K562 (cell line): ENCODE results near the gene RNF214. TPM values are rescaled to one million over a fixed set of nuclear protein-coding genes. Genes with fewer than 3 reads are reported as not detected.

Experiments
- ATAC-seq: fragments of 200-7000 bp; cut with Tn5 transposase; 3 replicates; pipeline ENCODE4 v1.9.1; 2020; ENCODE audit warnings: moderate library complexity
- BruUV-seq: library from RNA; stranded (reverse); fragments of 400-500 nt; replicated peaks from 2 replicates; lab custom pipeline; 2021; lab: Mats Ljungman, UMichigan
- CTCF ChIA-PET: fragments of 300-600 bp; formaldehyde crosslinking; extraction: SDS; loops from one replicate; lab custom pipeline; 2021; ENCODE audit warnings: low intra/inter-chr PET ratio; lab: Yijun Ruan, JAX
- POLR2A ChIA-PET: fragments of 300-600, 350-650 bp; sonication (Branson Sonifier 250); formaldehyde crosslinking; extraction: SDS; loops from one replicate; lab custom pipeline; 2021; ENCODE audit warnings: antibody characterized with exemption, inconsistent platforms; lab: Yijun Ruan, JAX
- DNase-seq, 4 experiments: peaks; one replicate each; pipeline versions ENCODE4 v3.0.0 to v3.0.0-alpha.2; 2011 to 2018; ENCODE audit warnings: low spot score in 3 of 4, mixed read lengths in 3 of 4; ENCODE audit errors: extremely low read depth in 1 of 4
- FAIRE-seq: peaks from 2 replicates; lab custom pipeline; 2011; peaks lifted over from hg19 to GRCh38; lab: Jason Lieb, UNC
- H2AFZ ChIP-seq: 2 replicates; pipeline ENCODE4 v1.6.0; 2011; ENCODE audit warnings: low read depth, low read length, control low read depth, inconsistent platforms
- H3K27ac ChIP-seq: fragments of 200-600 bp; 3 replicates; pipeline ENCODE4 v1.8.0; 2011; ENCODE audit warnings: low read depth, mild to moderate bottlenecking, control low read depth, inconsistent platforms, low read length, moderate library complexity, mixed read lengths; ENCODE audit errors: extremely low read depth
- H3K27me3 ChIP-seq, 2 experiments: fragments of 300-600 bp in 1 of 2; 2 replicates in 1 of 2; 3 replicates in 1 of 2; pipeline versions ENCODE4 v1.6.0 to v1.8.0; 2011; ENCODE audit warnings: inconsistent platforms in 2 of 2, low read length in 2 of 2, mild to moderate bottlenecking in 1 of 2, mixed read lengths in 1 of 2, moderate library complexity in 1 of 2; ENCODE audit not compliant: control insufficient read depth in 2 of 2, insufficient read depth in 2 of 2
- H3K36me3 ChIP-seq: fragments of 300-600 bp; 3 replicates; pipeline ENCODE4 v1.8.0; 2011; ENCODE audit warnings: mild to moderate bottlenecking, low read length, inconsistent platforms; ENCODE audit not compliant: control insufficient read depth, insufficient read depth
- H3K4me1 ChIP-seq, 2 experiments: fragments of 200-600 bp in 1 of 2; replicated peaks in 1 of 2; 2 replicates in 1 of 2; 3 replicates in 1 of 2; pipeline versions ENCODE4 v1.5.1 to v1.8.0; 2011; ENCODE audit warnings: inconsistent platforms in 2 of 2, low read length in 2 of 2, mild to moderate bottlenecking in 1 of 2, mixed read lengths in 1 of 2, moderate library complexity in 1 of 2; ENCODE audit not compliant: control insufficient read depth in 2 of 2, insufficient read depth in 2 of 2
- H3K4me2 ChIP-seq: 2 replicates; pipeline ENCODE4 v1.6.1; 2011; ENCODE audit warnings: low read length, control low read depth, inconsistent platforms, mixed read lengths; ENCODE audit not compliant: insufficient read depth
- H3K4me3 ChIP-seq: fragments of 200-600 bp; sonication (generic), shearing (Covaris generic); 2 replicates; pipeline ENCODE4 v1.5.1; 2016; ENCODE audit warnings: control low read depth, inconsistent platforms
- H3K79me2 ChIP-seq: fragments of 200-600 bp; 3 replicates; pipeline ENCODE4 v1.8.0; 2011; ENCODE audit warnings: low read length, inconsistent platforms; ENCODE audit not compliant: control insufficient read depth, insufficient read depth
- H3K9ac ChIP-seq, 2 experiments: 2 replicates each; pipeline versions ENCODE4 v1.6.0 to v1.6.1; 2011; ENCODE audit warnings: low read depth in 2 of 2, low read length in 2 of 2, control low read depth in 1 of 2, inconsistent platforms in 1 of 2, mild to moderate bottlenecking in 1 of 2, mixed read lengths in 1 of 2; ENCODE audit not compliant: insufficient read depth in 1 of 2
- H3K9me1 ChIP-seq: one replicate; pipeline ENCODE4 v1.6.0; 2011; ENCODE audit warnings: inconsistent platforms, mild to moderate bottlenecking, low read length, moderate library complexity; ENCODE audit not compliant: control insufficient read depth, insufficient read depth
- H3K9me3 ChIP-seq: replicated peaks from 2 replicates; pipeline ENCODE4 v1.5.1; 2011; ENCODE audit warnings: low read depth, low read length, inconsistent platforms; ENCODE audit not compliant: control insufficient read depth, insufficient read depth
- H4K20me1 ChIP-seq: replicated peaks from 2 replicates; pipeline ENCODE4 v1.6.1; 2011; ENCODE audit warnings: low read length, inconsistent platforms, mixed read lengths; ENCODE audit not compliant: control insufficient read depth, insufficient read depth
- ARNT ChIP-seq, 2 experiments: fragments of 450-650 bp; IDR thresholded peaks; 2 replicates each; pipeline ENCODE4 v1.6.1; 2016; ENCODE audit warnings: mild to moderate bottlenecking in 1 of 2
- BRCA1 ChIP-seq, 2 experiments: fragments of 450-650 bp in 1 of 2; sonication (generic) in 1 of 2; formaldehyde crosslinking in 1 of 2; IDR thresholded peaks; 2 replicates each; pipeline versions ENCODE4 v1.5.0 to v1.6.1; 2017 to 2020; ENCODE audit warnings: mild to moderate bottlenecking in 1 of 2, missing genetic modification reagents in 1 of 2
- CBX8 ChIP-seq: fragments of 200-600 bp; sonication (generic); IDR thresholded peaks from 2 replicates; pipeline ENCODE4 v1.6.1; 2012; ENCODE audit warnings: borderline replicate concordance, mixed run types, low read depth, mild to moderate bottlenecking, moderate library complexity, mixed read lengths, low read length, control low read depth, inconsistent platforms; ENCODE audit not compliant: poor library complexity, severe bottlenecking; ENCODE audit errors: extremely low read depth
- CLOCK ChIP-seq: fragments of 250-450 bp; sonication (Bioruptor Pico); IDR thresholded peaks from 2 replicates; pipeline ENCODE4 v1.4.0; 2020; ENCODE audit warnings: mild to moderate bottlenecking, moderate library complexity, borderline replicate concordance
- HOMEZ ChIP-seq: fragments of 250-450 bp; sonication (Bioruptor Pico); IDR thresholded peaks from 2 replicates; pipeline ENCODE4 v1.4.0; 2020; ENCODE audit warnings: mild to moderate bottlenecking, moderate library complexity
- MBD2 ChIP-seq: sonication (generic); IDR thresholded peaks from 2 replicates; pipeline ENCODE4 v1.6.1; 2016; ENCODE audit warnings: low read depth, borderline replicate concordance
- RERE ChIP-seq: sonication (generic); formaldehyde crosslinking; IDR thresholded peaks from 2 replicates; pipeline ENCODE4 v1.8.0; 2023; ENCODE audit warnings: missing genetic modification reagents, mild to moderate bottlenecking, borderline replicate concordance
- ZBTB12 ChIP-seq: fragments of 250-450 bp; sonication (Bioruptor Pico); IDR thresholded peaks from 2 replicates; pipeline ENCODE4 v1.4.0; 2020
- ZNF24 ChIP-seq: fragments of 450-650 bp; IDR thresholded peaks from 2 replicates; pipeline ENCODE4 v1.6.1; 2016
- WGBS: fragments of 100-300 bp; shearing (Covaris generic); methylation state at CpG from one replicate; pipeline ENCODE4 v1.1.6; 2016; ENCODE audit warnings: low coverage, mixed read lengths; ENCODE audit not compliant: insufficient coverage; ENCODE audit errors: missing lambda C conversion rate; 5-methylcytosine and 5-hydroxymethylcytosine counted together
- in situ Hi-C: fragments of 300-500 bp; cut with MboI; formaldehyde crosslinking; loops from 4 replicates; pipeline ENCODE4 v1.15.0; 2018; ENCODE audit warnings: inconsistent platforms, mixed read lengths
- intact Hi-C: fragments of 100-400 bp; cut with micrococcal nuclease; formaldehyde crosslinking; loops from 2 replicates; pipeline ENCODE4 v1.14.2; 2022
- polyA plus RNA-seq, 8 experiments: library from polyadenylated mRNA; depleted of rRNA in 4 of 8; stranded (reverse) in 5 of 8; unstranded in 3 of 8; fragments of >200 nt; fragmentation: Nextera tagmentation in 2 of 8; fragmentation: Illumina TruSeq in 1 of 8; extraction: Ambion mirVana in 2 of 8; extraction: Trizol in 1 of 8; gene quantifications; 2 replicates each; pipeline versions ENCODE4 v1.2.1 to v1.2.3, GENCODE V29; 2011 to 2014; ENCODE audit warnings: inconsistent platforms in 1 of 8, missing spikeins in 1 of 8
- total RNA-seq, 7 experiments: library from RNA; depleted of rRNA in 6 of 7; stranded (reverse); fragments of >200 nt in 6 of 7; fragmentation: Illumina TruSeq in 2 of 7; extraction: Trizol in 2 of 7; gene quantifications; 2 replicates each; pipeline versions ENCODE4 v1.2.1 to v1.2.3, GENCODE V29; 2011 to 2021; ENCODE audit warnings: low replicate concordance in 1 of 7

RNF214 gene
- total and polyA plus RNA-seq, 9 of the 15 experiments (the other 6 are each of a cell fraction or from before 2014, with no cell fraction given), result 6.6 to 24.8 (median 11.9) TPM

GRCh38 chr11:117281159-117281558 lies 48.7 kb downstream of the RNF214 start (continued):
- no peak for TF ChIP-seq RERE (CRISPR knock-in tag)
- TF ChIP-seq BRCA1 (IDR thresholded peaks at IDR 0.05), result no peak
- TF ChIP-seq BRCA1 (CRISPR knock-in tag; IDR thresholded peaks at IDR 0.05), result no peak
- TF ChIP-seq MBD2, result no peak
- no peak for TF ChIP-seq CBX8
- no peak for TF ChIP-seq ZNF24

GRCh38 chr11:117281869-117282268 lies 49.4 kb downstream of the RNF214 start:
- BruUV-seq, result TSS peak; percentile 54
- TF ChIP-seq HOMEZ (CRISPR knock-in tag) (no peak), CLOCK (CRISPR knock-in tag) (no peak), ZBTB12 (CRISPR knock-in tag) (no peak), ARNT (IDR thresholded peaks at IDR 0.05) (no peak)

More at GRCh38 chr11:117281869-117282268, 49.4 kb downstream of the RNF214 start:
- Histone ChIP-seq H3K79me2 (no peaks in the 10 kb centered on the region), H3K9ac (no peak overlapping the region), H3K4me3 (no peak overlapping the region), H3K27ac (no peak overlapping the region), H3K27me3 (no peaks in the 10 kb centered on the region), H3K9me1 (no peaks in the 10 kb centered on the region), H4K20me1 (peaks cover 3% of the 10 kb centered on the region; the same call in 1 of the 2 replicates), H3K4me1 (peaks cover 0 to 5% of the 10 kb centered on the region in 2 experiments; a peak in 3 of 5 replicates), H3K4me2 (no peak overlapping the region), H3K9me3 (no peaks in the 10 kb centered on the region), H3K36me3 (peaks cover 57% of the 10 kb centered on the region), H2AFZ (no peak overlapping the region)
- ATAC-seq (no peak), FAIRE-seq (no peak), DNase-seq (no peak)
- in situ Hi-C loops, result no loop called here
- WGBS, result 76% methylated on average over 6 of the region's 7 CpGs
- ChIA-PET CTCF (no interaction called here), POLR2A (no interaction called here)
- intact Hi-C loops, result no loop called here
